Thoracic aorta (tissue), 2 donors: Measurements from ENCODE around the gene HOXC11. TPM values are rescaled to one million over a fixed set of nuclear protein-coding genes. Genes with fewer than 3 reads are reported as not detected.

Experiments
- ATAC-seq: fragments of 150-250 bp; one replicate; pipeline ENCODE4 v1.8.0; 2017; ENCODE audit warnings: low read depth; ENCODE audit not compliant: insufficient number of reproducible peaks, low FRiP score
- DNase-seq: peaks from one replicate; pipeline ENCODE4 v3.0.0-alpha.2; 2020; ENCODE audit warnings: low spot score
- H3K27ac ChIP-seq, 2 donors: fragments of 200-600 bp; sonication (generic); 1 replicate in 1 of 2; 2 replicates in 1 of 2; pipeline ENCODE4 v1.5.1; 2016; ENCODE audit warnings: mild to moderate bottlenecking in 2 of 2, moderate library complexity in 2 of 2
- H3K27me3 ChIP-seq: fragments of 200-600 bp; sonication (generic); replicated peaks from 2 replicates; pipeline ENCODE4 v1.6.0; 2016; ENCODE audit warnings: mild to moderate bottlenecking; ENCODE audit not compliant: insufficient read depth
- H3K36me3 ChIP-seq: fragments of 200-600 bp; sonication (generic); one replicate; pipeline ENCODE4 v1.5.1; 2016
- H3K4me1 ChIP-seq, 2 donors: fragments of 200-600 bp; sonication (generic); 1 replicate in 1 of 2; 2 replicates in 1 of 2; pipeline versions ENCODE4 v1.5.1 to v1.6.0; 2016; ENCODE audit warnings: low read depth in 2 of 2, mild to moderate bottlenecking in 1 of 2; ENCODE audit not compliant: control insufficient read depth in 1 of 2
- H3K4me3 ChIP-seq: fragments of 200-600 bp; sonication (generic); 2 replicates; pipeline ENCODE4 v1.5.1; 2016; ENCODE audit warnings: mild to moderate bottlenecking
- H3K9me3 ChIP-seq: fragments of 200-600 bp; sonication (generic); 2 replicates; pipeline ENCODE4 v1.5.1; 2016
- total RNA-seq, 2 donors: library from RNA; depleted of rRNA; stranded (reverse); fragments of >200 nt; gene quantifications; one replicate each; pipeline versions ENCODE4 v1.1.0 to v1.2.3, GENCODE V29; 2016
- TF ChIP-seq, protein P1 (sequence below): fragments of 200-600 bp; sonication (generic); IDR thresholded peaks from one replicate; pipeline ENCODE4 v1.5.1; 2019; ENCODE audit warnings: antibody characterized with exemption

Gene HOXC11
- total RNA-seq, 2 donors from 2014 or later: not detected

DNA sequence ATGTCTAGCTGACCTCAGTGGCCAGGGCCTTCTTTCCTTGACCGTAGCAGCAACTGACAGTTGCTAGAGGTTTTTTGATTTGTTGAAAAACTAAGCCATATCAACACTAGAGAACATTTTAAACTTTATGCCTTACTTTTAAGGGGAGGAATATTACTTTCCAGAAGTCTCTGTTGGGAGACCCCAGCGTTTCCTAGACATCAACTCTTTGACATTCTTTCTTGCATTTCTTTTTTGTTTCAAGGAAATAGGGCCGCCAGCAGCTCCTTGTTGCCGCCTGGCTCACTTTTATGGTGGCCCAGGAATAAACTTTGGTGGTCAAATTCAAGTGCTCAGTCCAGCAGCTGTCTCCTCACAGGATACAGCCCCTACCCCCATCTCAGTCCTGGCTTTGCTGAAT, 2.5 kb upstream of the HOXC11 start:
- TF ChIP-seq, protein P1, sequence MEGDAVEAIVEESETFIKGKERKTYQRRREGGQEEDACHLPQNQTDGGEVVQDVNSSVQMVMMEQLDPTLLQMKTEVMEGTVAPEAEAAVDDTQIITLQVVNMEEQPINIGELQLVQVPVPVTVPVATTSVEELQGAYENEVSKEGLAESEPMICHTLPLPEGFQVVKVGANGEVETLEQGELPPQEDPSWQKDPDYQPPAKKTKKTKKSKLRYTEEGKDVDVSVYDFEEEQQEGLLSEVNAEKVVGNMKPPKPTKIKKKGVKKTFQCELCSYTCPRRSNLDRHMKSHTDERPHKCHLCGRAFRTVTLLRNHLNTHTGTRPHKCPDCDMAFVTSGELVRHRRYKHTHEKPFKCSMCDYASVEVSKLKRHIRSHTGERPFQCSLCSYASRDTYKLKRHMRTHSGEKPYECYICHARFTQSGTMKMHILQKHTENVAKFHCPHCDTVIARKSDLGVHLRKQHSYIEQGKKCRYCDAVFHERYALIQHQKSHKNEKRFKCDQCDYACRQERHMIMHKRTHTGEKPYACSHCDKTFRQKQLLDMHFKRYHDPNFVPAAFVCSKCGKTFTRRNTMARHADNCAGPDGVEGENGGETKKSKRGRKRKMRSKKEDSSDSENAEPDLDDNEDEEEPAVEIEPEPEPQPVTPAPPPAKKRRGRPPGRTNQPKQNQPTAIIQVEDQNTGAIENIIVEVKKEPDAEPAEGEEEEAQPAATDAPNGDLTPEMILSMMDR: no peak
- Histone ChIP-seq H3K4me3 (no peak overlapping the region), H3K27ac (no peak overlapping the region), H3K4me1 (peaks cover 16 to 24% of the 10 kb centered on the region in 2 donors), H3K9me3 (no peaks in the 10 kb centered on the region), H3K27me3 (peaks cover 34% of the 10 kb centered on the region), H3K36me3 (no peaks in the 10 kb centered on the region)
- DNase-seq: no peak
- no peak for ATAC-seq

DNA sequence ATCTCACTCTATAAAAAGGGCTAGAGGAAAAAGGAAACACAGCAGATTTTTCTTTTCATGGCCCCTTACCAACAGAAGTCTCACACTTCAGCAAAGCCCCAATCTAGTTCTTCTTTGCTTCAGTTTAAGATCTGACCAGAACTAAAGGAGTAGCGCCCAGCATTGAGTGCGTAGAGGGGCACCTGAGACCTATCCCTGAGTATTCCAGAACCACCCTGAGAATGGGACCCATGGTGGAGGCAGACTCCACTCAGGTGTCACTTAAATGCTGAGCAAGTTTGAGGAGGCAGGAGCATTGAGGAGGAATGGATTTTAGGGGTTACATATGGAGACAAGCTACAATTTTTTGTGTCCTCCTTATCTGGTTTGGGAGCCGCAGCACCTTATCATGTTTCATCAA, 1.8 kb upstream of the HOXC11 start:
- H3K9me3 ChIP-seq: no peaks in the 10 kb centered on the region
- H3K36me3 ChIP-seq: no peaks in the 10 kb centered on the region
- no peak overlapping the region for H3K27ac ChIP-seq
- ATAC-seq (no peak), DNase-seq (no peak)
- H3K4me1 ChIP-seq: peaks cover 16 to 24% of the 10 kb centered on the region in 2 donors
- peaks cover 39% of the 10 kb centered on the region for H3K27me3 ChIP-seq
- TF ChIP-seq, protein P1: no peak
- H3K4me3 ChIP-seq: no peak overlapping the region

DNA sequence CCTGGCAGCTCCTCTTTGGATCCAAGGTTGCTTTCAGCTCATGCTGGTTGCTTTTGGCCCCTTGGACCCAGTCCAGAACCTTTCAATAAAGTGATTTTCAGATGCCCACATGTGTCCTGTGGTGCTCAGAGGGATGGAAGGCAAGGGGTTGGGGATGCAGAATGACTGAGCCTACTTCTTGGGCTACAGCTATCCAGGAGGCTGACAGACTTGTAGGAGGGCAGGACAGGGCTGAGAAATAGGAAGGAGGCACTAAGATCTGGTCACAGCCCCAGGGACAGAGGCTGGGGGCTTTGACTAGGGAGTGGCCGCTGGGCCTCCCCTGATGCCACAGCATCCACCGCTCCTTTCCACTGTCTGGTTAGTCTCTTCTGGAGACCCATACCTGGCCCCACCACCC, 1.2 kb upstream of the HOXC11 start:
- peaks cover 44% of the 10 kb centered on the region for H3K27me3 ChIP-seq
- TF ChIP-seq, protein P1: no peak
- H3K4me3 ChIP-seq: no peak overlapping the region
- no peak for ATAC-seq
- no peak overlapping the region for H3K27ac ChIP-seq
- H3K36me3 ChIP-seq: no peaks in the 10 kb centered on the region
- no peak for DNase-seq
- no peaks in the 10 kb centered on the region for H3K9me3 ChIP-seq
- H3K4me1 ChIP-seq: peaks cover 16 to 24% of the 10 kb centered on the region in 2 donors

DNA sequence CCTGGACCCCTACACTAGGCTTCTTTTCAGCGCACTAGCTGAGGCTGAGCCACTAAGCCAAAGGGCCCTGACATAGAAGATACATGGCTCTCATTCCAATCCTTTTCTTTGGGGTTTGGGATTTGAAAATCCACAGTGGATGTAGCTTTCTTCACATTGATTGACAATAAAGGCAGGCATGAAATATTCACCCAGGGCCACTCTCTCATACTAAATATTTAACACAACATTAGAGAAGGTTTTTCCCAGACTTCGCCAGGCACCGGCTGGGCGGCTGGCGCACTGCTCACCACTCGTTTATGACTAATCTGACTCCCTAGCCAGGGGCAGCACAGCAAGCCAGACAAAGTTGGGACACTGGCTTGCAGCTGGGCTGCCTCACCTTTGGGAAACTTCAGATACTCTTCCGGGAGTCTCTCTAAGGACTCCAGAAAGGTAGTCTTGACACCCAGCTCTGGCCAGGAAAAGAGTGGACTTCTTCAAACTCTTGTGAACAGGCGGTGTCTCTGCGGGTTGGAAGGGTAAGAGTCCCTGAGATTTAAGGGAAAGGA, 699 bp upstream of the HOXC11 start:
- no peak overlapping the region for H3K4me3 ChIP-seq
- H3K4me1 ChIP-seq: peaks cover 16 to 24% of the 10 kb centered on the region in 2 donors
- ATAC-seq (no peak), DNase-seq (no peak)
- H3K27me3 ChIP-seq: peaks cover 50% of the 10 kb centered on the region
- H3K27ac ChIP-seq: no peak overlapping the region
- no peaks in the 10 kb centered on the region for H3K36me3 ChIP-seq
- no peaks in the 10 kb centered on the region for H3K9me3 ChIP-seq
- TF ChIP-seq, protein P1: no peak

DNA sequence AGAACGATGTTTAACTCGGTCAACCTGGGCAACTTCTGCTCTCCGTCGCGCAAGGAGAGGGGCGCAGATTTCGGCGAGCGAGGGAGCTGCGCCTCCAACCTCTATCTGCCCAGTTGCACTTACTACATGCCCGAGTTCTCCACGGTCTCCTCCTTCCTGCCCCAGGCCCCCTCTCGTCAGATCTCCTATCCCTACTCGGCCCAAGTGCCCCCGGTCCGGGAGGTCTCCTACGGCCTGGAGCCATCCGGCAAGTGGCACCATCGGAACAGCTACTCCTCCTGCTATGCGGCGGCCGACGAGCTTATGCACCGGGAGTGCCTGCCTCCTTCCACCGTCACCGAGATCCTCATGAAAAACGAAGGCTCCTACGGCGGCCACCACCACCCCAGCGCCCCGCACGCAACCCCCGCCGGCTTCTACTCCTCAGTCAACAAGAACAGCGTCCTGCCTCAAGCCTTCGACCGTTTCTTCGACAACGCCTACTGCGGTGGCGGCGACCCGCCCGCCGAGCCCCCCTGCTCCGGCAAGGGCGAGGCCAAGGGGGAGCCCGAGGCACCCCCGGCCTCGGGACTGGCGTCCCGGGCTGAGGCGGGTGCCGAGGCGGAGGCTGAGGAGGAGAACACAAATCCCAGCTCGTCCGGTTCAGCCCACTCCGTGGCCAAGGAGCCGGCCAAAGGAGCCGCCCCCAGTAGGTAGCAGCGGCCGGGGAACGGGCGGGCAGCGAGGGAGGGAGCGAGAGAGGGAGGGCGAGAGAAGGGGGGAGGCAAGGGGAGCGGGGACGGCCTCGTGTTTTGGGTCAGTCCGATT, 513 bp downstream of the HOXC11 start:
- H3K4me3 ChIP-seq: peak overlapping the region; percentile 63
- H3K4me1 ChIP-seq: peaks cover 16 to 24% of the 10 kb centered on the region in 2 donors
- DNase-seq: no peak
- no peak overlapping the region for H3K27ac ChIP-seq
- TF ChIP-seq, protein P1: no peak
- no peaks in the 10 kb centered on the region for H3K36me3 ChIP-seq
- H3K27me3 ChIP-seq: peaks cover 58% of the 10 kb centered on the region
- no peak for ATAC-seq
- no peaks in the 10 kb centered on the region for H3K9me3 ChIP-seq
